H1 (cell line): ENCODE results near the gene CHRNA10. TPM values are rescaled to one million over a fixed set of nuclear protein-coding genes. Genes with fewer than 3 reads are reported as not detected.

Experiments used
- CTCF ChIA-PET: fragments of 300-600 bp; sonication (Branson Sonifier 250); formaldehyde crosslinking; loops from one replicate; lab custom pipeline; 2021; ENCODE audit not compliant: partially characterized antibody; lab: Charles Lee
- POLR2A ChIA-PET: fragments of 300-600 bp; sonication (Branson Sonifier 250); formaldehyde crosslinking; loops from one replicate; lab custom pipeline; 2021; ENCODE audit warnings: inconsistent platforms; ENCODE audit not compliant: partially characterized antibody; lab: Charles Lee
- DNase-seq, 2 experiments: peaks; one replicate each; pipeline versions ENCODE4 v3.0.0 to v3.0.0-alpha.2; 2010 to 2022; ENCODE audit warnings: low spot score in 2 of 2, low read depth in 1 of 2, mixed read lengths in 1 of 2
- FAIRE-seq: peaks from 2 replicates; lab custom pipeline; 2011; peaks lifted over from hg19 to GRCh38; lab: Jason Lieb, UNC
- H2AFZ ChIP-seq: 2 replicates; pipeline ENCODE4 v1.8.1; 2012; ENCODE audit warnings: low read length, inconsistent platforms
- H2AK5ac ChIP-seq: 2 replicates; pipeline ENCODE4 v1.6.1; 2013; ENCODE audit warnings: low read depth, low read length
- H2BK120ac ChIP-seq: replicated peaks from 2 replicates; pipeline ENCODE3; 2013; ENCODE audit warnings: low read depth, low read length, inconsistent platforms
- H2BK12ac ChIP-seq: 2 replicates; pipeline ENCODE4 v1.6.1; 2013; ENCODE audit warnings: low read depth, low read length
- H2BK15ac ChIP-seq: 2 replicates; pipeline ENCODE4 v1.6.1; 2013; ENCODE audit warnings: low read length
- H2BK20ac ChIP-seq: 2 replicates; pipeline ENCODE4 v1.6.1; 2013; ENCODE audit warnings: low read length
- H2BK5ac ChIP-seq: 2 replicates; pipeline ENCODE4 v1.6.1; 2013; ENCODE audit warnings: low read depth, low read length
- H3K14ac ChIP-seq: 2 replicates; pipeline ENCODE4 v1.6.1; 2013; ENCODE audit warnings: inconsistent platforms; ENCODE audit not compliant: insufficient read length
- H3K18ac ChIP-seq: 2 replicates; pipeline ENCODE4 v1.6.1; 2013; ENCODE audit warnings: low read length; ENCODE audit errors: extremely low read depth
- H3K23ac ChIP-seq: 2 replicates; pipeline ENCODE4 v1.6.1; 2013; ENCODE audit warnings: inconsistent platforms; ENCODE audit not compliant: insufficient read length
- H3K23me2 ChIP-seq: 2 replicates; pipeline ENCODE4 v1.6.1; 2013; ENCODE audit warnings: low read depth, low read length
- H3K27ac ChIP-seq: 2 replicates; pipeline ENCODE4 v1.6.1; 2011; ENCODE audit warnings: low read depth, low read length, inconsistent platforms
- H3K27me3 ChIP-seq, 4 experiments: replicated peaks in 1 of 4; 1 replicate in 1 of 4; 2 replicates in 3 of 4; pipeline versions ENCODE4 v1.6.1 to v1.8.1; 2011 to 2013; ENCODE audit warnings: low read length in 3 of 4, mild to moderate bottlenecking in 3 of 4, inconsistent platforms in 2 of 4, mixed read lengths in 2 of 4, moderate library complexity in 1 of 4; ENCODE audit not compliant: control insufficient read depth in 3 of 4, insufficient read depth in 3 of 4; ENCODE audit errors: extremely low read depth in 1 of 4
- H3K36me3 ChIP-seq, 4 experiments: 2 replicates each; pipeline versions ENCODE4 v1.6.1 to v1.8.1; 2011 to 2013; ENCODE audit warnings: mild to moderate bottlenecking in 4 of 4, low read length in 3 of 4, moderate library complexity in 2 of 4, control low read depth in 1 of 4, inconsistent platforms in 1 of 4; ENCODE audit not compliant: insufficient read depth in 4 of 4, control insufficient read depth in 2 of 4
- H3K4ac ChIP-seq: replicated peaks from 2 replicates; pipeline ENCODE3; 2013; ENCODE audit warnings: low read length, low read depth, mixed read lengths, inconsistent platforms; ENCODE audit not compliant: insufficient read length
- H3K4me1 ChIP-seq, 4 experiments: replicated peaks in 1 of 4; 1 replicate in 1 of 4; 2 replicates in 3 of 4; pipeline versions ENCODE4 v1.6.1 to v1.8.1; 2011 to 2013; ENCODE audit warnings: low read length in 3 of 4, inconsistent platforms in 2 of 4, mixed read lengths in 1 of 4; ENCODE audit not compliant: insufficient read depth in 4 of 4, control insufficient read depth in 3 of 4
- H3K4me2 ChIP-seq, 2 experiments: 2 replicates each; pipeline versions ENCODE4 v1.6.1 to v1.8.1; 2011 to 2013; ENCODE audit warnings: low read depth in 2 of 2, low read length in 2 of 2, control low read depth in 1 of 2, inconsistent platforms in 1 of 2, mild to moderate bottlenecking in 1 of 2; ENCODE audit not compliant: insufficient read depth in 1 of 2
- H3K4me3 ChIP-seq, 4 experiments: fragments of 200-600, 300-600 bp in 1 of 4; sonication (generic), shearing (Covaris generic), sonication (Bioruptor Twin) in 1 of 4; 2 replicates each; pipeline versions ENCODE4 v1.5.1 to v1.8.1; 2011 to 2016; ENCODE audit warnings: low read length in 4 of 4, low read depth in 3 of 4, control low read depth in 2 of 4, inconsistent platforms in 2 of 4, mild to moderate bottlenecking in 2 of 4, mixed read lengths in 1 of 4, moderate library complexity in 1 of 4; ENCODE audit not compliant: insufficient read depth in 2 of 4; ENCODE audit errors: extremely low read depth in 1 of 4
- H3K56ac ChIP-seq: replicated peaks from 2 replicates; pipeline ENCODE3; 2013; ENCODE audit warnings: low read depth, mild to moderate bottlenecking, mixed read lengths, low read length, inconsistent platforms; ENCODE audit not compliant: insufficient read length
- H3K79me1 ChIP-seq: 2 replicates; pipeline ENCODE4 v1.6.1; 2013; ENCODE audit warnings: low read depth, low read length, control low read depth
- H3K79me2 ChIP-seq, 2 experiments: 2 replicates each; pipeline versions ENCODE4 v1.6.1 to v1.8.1; 2012 to 2013; ENCODE audit warnings: low read length in 2 of 2, mild to moderate bottlenecking in 2 of 2, inconsistent platforms in 1 of 2; ENCODE audit not compliant: insufficient read depth in 2 of 2, control insufficient read depth in 1 of 2
- H3K9ac ChIP-seq, 4 experiments: replicated peaks in 1 of 4; 1 replicate in 1 of 4; 2 replicates in 3 of 4; pipeline versions ENCODE4 v1.6.1 to v1.8.1; 2011 to 2013; ENCODE audit warnings: low read depth in 3 of 4, low read length in 3 of 4, control low read depth in 2 of 4, mild to moderate bottlenecking in 2 of 4, moderate library complexity in 2 of 4, inconsistent platforms in 1 of 4; ENCODE audit errors: extremely low read depth in 1 of 4
- H3K9me3 ChIP-seq, 2 experiments: 2 replicates each; pipeline versions ENCODE4 v1.6.1 to v1.8.1; 2012 to 2013; ENCODE audit warnings: mild to moderate bottlenecking in 2 of 2, moderate library complexity in 2 of 2, control low read depth in 1 of 2, inconsistent platforms in 1 of 2, low read depth in 1 of 2, low read length in 1 of 2, mixed read lengths in 1 of 2; ENCODE audit not compliant: insufficient read depth in 2 of 2
- H4K20me1 ChIP-seq, 2 experiments: replicated peaks in 1 of 2; 2 replicates each; pipeline versions ENCODE3 to v1.8.1; 2011 to 2013; ENCODE audit warnings: inconsistent platforms in 2 of 2, low read length in 2 of 2, mild to moderate bottlenecking in 1 of 2; ENCODE audit not compliant: insufficient read depth in 2 of 2, control insufficient read depth in 1 of 2
- H4K5ac ChIP-seq: 2 replicates; pipeline ENCODE4 v1.6.1; 2013; ENCODE audit warnings: low read length, low read depth, mixed read lengths, inconsistent platforms; ENCODE audit not compliant: insufficient read length
- H4K8ac ChIP-seq: 2 replicates; pipeline ENCODE4 v1.8.0; 2013; ENCODE audit warnings: mild to moderate bottlenecking, moderate library complexity, low read length, inconsistent platforms; ENCODE audit not compliant: insufficient read depth; ENCODE audit errors: extremely low read depth
- H4K91ac ChIP-seq: replicated peaks from 2 replicates; pipeline ENCODE3; 2013; ENCODE audit warnings: low read length, mixed read lengths, inconsistent platforms; ENCODE audit not compliant: insufficient read length
- ASH2L ChIP-seq: fragments of 200-600, 300-600 bp; sonication (generic); IDR thresholded peaks from one replicate; pipeline ENCODE4 v1.7.1; 2017; ENCODE audit warnings: low read length
- CTCF ChIP-seq, 3 experiments: IDR thresholded peaks; 1 replicate in 2 of 3; 2 replicates in 1 of 3; pipeline versions ENCODE4 v1.5.1 to v1.6.1; 2011; ENCODE audit warnings: low read length in 3 of 3, mild to moderate bottlenecking in 3 of 3, inconsistent platforms in 2 of 3, low read depth in 1 of 3, moderate library complexity in 1 of 3; ENCODE audit not compliant: insufficient read depth in 1 of 3; ENCODE audit errors: control extremely low read depth in 1 of 3
- EGR1 ChIP-seq: IDR thresholded peaks from 2 replicates; pipeline ENCODE4 v1.6.1; 2011; ENCODE audit warnings: low read depth, low read length, borderline replicate concordance
- JUND ChIP-seq: IDR thresholded peaks from 2 replicates; pipeline ENCODE4 v1.6.1; 2011; ENCODE audit warnings: mild to moderate bottlenecking, improper control_type of control experiment, low read length
- NRF1 ChIP-seq: IDR thresholded peaks from 2 replicates; pipeline ENCODE4 v1.6.1; 2011; ENCODE audit warnings: mild to moderate bottlenecking, low read depth, low read length, improper control_type of control experiment
- RBBP5 ChIP-seq: IDR thresholded peaks from 2 replicates; pipeline ENCODE4 v1.7.1; 2012; ENCODE audit warnings: low read depth, mild to moderate bottlenecking, inconsistent platforms, low read length, moderate library complexity, borderline replicate concordance
- SAP30 ChIP-seq: fragments of 300-600 bp; sonication (generic); IDR thresholded peaks from 2 replicates; pipeline ENCODE4 v1.7.1; 2012; ENCODE audit warnings: low read length, moderate library complexity, mild to moderate bottlenecking, inconsistent platforms; ENCODE audit not compliant: insufficient read depth, insufficient replicate concordance
- SIN3A ChIP-seq, 2 experiments: IDR thresholded peaks in 1 of 2; conservative IDR thresholded peaks in 1 of 2; 2 replicates each; pipeline ENCODE4 v1.6.1; 2011 to 2012; ENCODE audit warnings: low read length in 2 of 2, improper control_type of control experiment in 1 of 2, low read depth in 1 of 2, mild to moderate bottlenecking in 1 of 2
- SP4 ChIP-seq: IDR thresholded peaks from 2 replicates; pipeline ENCODE4 v1.6.1; 2012; ENCODE audit warnings: low read length, inconsistent platforms
- SRF ChIP-seq: IDR thresholded peaks from 2 replicates; pipeline ENCODE4 v1.6.1; 2011; ENCODE audit warnings: mild to moderate bottlenecking, low read depth, low read length, moderate library complexity
- TEAD4 ChIP-seq: IDR thresholded peaks from 2 replicates; pipeline ENCODE4 v1.6.1; 2012; ENCODE audit warnings: low read depth, low read length, inconsistent platforms, mixed read lengths
- ZNF274 ChIP-seq: IDR thresholded peaks from 2 replicates; pipeline ENCODE4 v1.7.0; 2012; ENCODE audit warnings: low read length, borderline replicate concordance; ENCODE audit errors: extremely low read depth
- WGBS, 2 experiments: shearing (Covaris generic) in 1 of 2; methylation state at CpG; one replicate each; pipeline versions ENCODE4 v1.1.6 to v1.1.7; 2013 to 2015; ENCODE audit warnings: low lambda C conversion rate in 2 of 2, mixed read lengths in 2 of 2, inconsistent platforms in 1 of 2, low coverage in 1 of 2, missing lambda C conversion rate in 1 of 2; ENCODE audit not compliant: insufficient replicate concordance in 2 of 2, insufficient coverage in 1 of 2, insufficient read length in 1 of 2; ENCODE audit errors: extremely low coverage in 1 of 2, missing lambda C conversion rate in 1 of 2; 5-methylcytosine and 5-hydroxymethylcytosine counted together
- polyA plus RNA-seq, 7 experiments: library from polyadenylated mRNA; depleted of rRNA in 3 of 7; stranded (reverse) in 5 of 7; unstranded in 2 of 7; fragments of >200 nt in 5 of 7; fragments of 200-250 nt in 2 of 7; gene quantifications; 1 replicate in 5 of 7; 2 replicates in 1 of 7; 4 replicates in 1 of 7; pipeline versions ENCODE4 v1.2.1 to v1.2.3, GENCODE V29; 2011 to 2013; ENCODE audit warnings: missing spikeins in 2 of 7, mixed read lengths in 2 of 7
- total RNA-seq: library from RNA; stranded (reverse); fragmentation: NEBNext Ultra II Directional; extraction: Animal tissue kit (Norgen Biotek cat#: 25700); gene quantifications from 2 replicates; pipeline ENCODE4 v1.2.1, GENCODE V29; 2021

CHRNA10 gene
- total and polyA plus RNA-seq, 2 of the 8 experiments (the other 6 are each of a cell fraction or from before 2014, with no cell fraction given) = 0.68 to 1.3 TPM

GRCh38 chr11:3631331-3631730, 39.9 kb downstream of the CHRNA10 start:
- no peak overlapping the region for H2BK20ac ChIP-seq
- ChIA-PET POLR2A (interaction anchor here (1.3 kb wide), 1 partner anchor 12 kb away, joined by 6 read pairs; no protein-coding TSS in a partner anchor), CTCF (interaction anchor here (1.4 to 3.7 kb wide), 3 partner anchors 12 to 22 kb away, joined by 4 to 14 read pairs (median 8); no protein-coding TSS in a partner anchor)
- WGBS, 2 experiments = 93% methylated on average over 4 of the region's 4 CpGs; no CpG with 5 or more reads in 1 of the 2 experiments
- no peak for FAIRE-seq
- H2BK5ac ChIP-seq = no peak overlapping the region
- H4K5ac ChIP-seq = no peak overlapping the region
- no peaks in the 10 kb centered on the region for H4K20me1 ChIP-seq
- no peak overlapping the region for H2AK5ac ChIP-seq
- no peaks in the 10 kb centered on the region for H3K79me1 ChIP-seq
- H3K56ac ChIP-seq = no peak overlapping the region
- no peaks in the 10 kb centered on the region for H3K27me3 ChIP-seq
- H3K9me3 ChIP-seq = no peaks in the 10 kb centered on the region
- no peak for DNase-seq
- H2BK12ac ChIP-seq = no peak overlapping the region
- H3K9ac ChIP-seq = no peak overlapping the region
- H3K23ac ChIP-seq = no peak overlapping the region
- no peak overlapping the region for H2BK120ac ChIP-seq
- peaks cover 2% of the 10 kb centered on the region; the same call in 1 of the 2 replicates for H3K23me2 ChIP-seq
- H3K4me2 ChIP-seq = no peak overlapping the region
- no peaks in the 10 kb centered on the region for H3K79me2 ChIP-seq
- H3K36me3 ChIP-seq = no peaks in the 10 kb centered on the region
- H3K14ac ChIP-seq = no peak overlapping the region
- no peak overlapping the region for H4K91ac ChIP-seq
- no peak overlapping the region for H4K8ac ChIP-seq
- no peak overlapping the region for H3K18ac ChIP-seq
- H3K4me3 ChIP-seq = no peak overlapping the region
- no peak overlapping the region for H2AFZ ChIP-seq
- no peak overlapping the region for H2BK15ac ChIP-seq
- H3K4me1 ChIP-seq = no peaks in the 10 kb centered on the region
- no peak overlapping the region for H3K4ac ChIP-seq
- no peak overlapping the region for H3K27ac ChIP-seq
- TF ChIP-seq JUND (no peak), ZNF274 (no peak), SRF (no peak), CTCF (IDR thresholded peaks at IDR 0.05; ENCODE audit: control extremely low read depth in 1 of 3, insufficient read depth in 1 of 3, low read depth in 1 of 3, low read length in 3 of 3) (no peak), RBBP5 (no peak), TEAD4 (no peak), SP4 (no peak), EGR1 (no peak), SAP30 (no peak), SIN3A (conservative IDR thresholded peaks at IDR 0.05 in 1 of 2, IDR thresholded peaks at IDR 0.05 in 1 of 2; ENCODE audit: low read depth in 1 of 2, low read length in 2 of 2) (no peak), ASH2L (no peak), NRF1 (no peak)
